ENCODE measurements around the gene CEP104.
"Not testable (repeated sequence)": the region's sequence is repeated elsewhere in the genome, so short reads cannot be mapped to it uniquely, and the experiment has no call there.

The CEP104 gene

GRCh38 chr1:3825356-3825755 lies 31.7 kb downstream of the CEP104 start:
- DNase-seq (ENCODE audit: low read depth): no peak

- no peak for DNase-seq (ENCODE audit: low read depth)
Measured at GRCh38 chr1:3824650-3825049, 32.4 kb downstream of the CEP104 start.

- DNase-seq (ENCODE audit: low read depth): no peak
Measured at GRCh38 chr1:3822421-3822820, 34.6 kb downstream of the CEP104 start.

- no peak for DNase-seq (ENCODE audit: low read depth)
Measured at GRCh38 chr1:3821908-3822307, 35.1 kb downstream of the CEP104 start.

GRCh38 chr1:3821447-3821846 lies 35.6 kb downstream of the CEP104 start:
- no peak for DNase-seq (ENCODE audit: low read depth)

GRCh38 chr1:3821004-3821403 lies 36.0 kb downstream of the CEP104 start:
- no peak for DNase-seq (ENCODE audit: low read depth)

- no peak for DNase-seq (ENCODE audit: low read depth)
Measured at GRCh38 chr1:3820316-3820715, 36.7 kb downstream of the CEP104 start.

GRCh38 chr1:3819771-3820200 lies 37.2 kb downstream of the CEP104 start:
- DNase-seq (ENCODE audit: low read depth): no peak

GRCh38 chr1:3817821-3818597 lies 39.0 kb downstream of the CEP104 start:
- DNase-seq (ENCODE audit: low read depth): no peak

- DNase-seq (ENCODE audit: low read depth): no peak
Measured at GRCh38 chr1:3817138-3817740, 39.8 kb downstream of the CEP104 start.

GRCh38 chr1:3816331-3817137 lies 40.5 kb downstream of the CEP104 start:
- DNase-seq (ENCODE audit: low read depth): no peak

GRCh38 chr1:3814771-3815561 lies 42.0 kb downstream of the CEP104 start:
- no peak for DNase-seq (ENCODE audit: low read depth)

GRCh38 chr1:3814065-3814464 lies 42.9 kb downstream of the CEP104 start:
- no peak for DNase-seq (ENCODE audit: low read depth)

GRCh38 chr1:3811595-3811911 lies 45.5 kb downstream of the CEP104 start:
- no peak for DNase-seq (ENCODE audit: low read depth)

- DNase-seq (ENCODE audit: low read depth): not testable (repeated sequence)
Measured at GRCh38 chr1:3810149-3810761, 46.8 kb downstream of the CEP104 start.

- DNase-seq (ENCODE audit: low read depth): no peak
Measured at GRCh38 chr1:3809680-3810079, 47.3 kb downstream of the CEP104 start.

GRCh38 chr1:3807769-3808168 lies 49.2 kb downstream of the CEP104 start:
- no peak for DNase-seq (ENCODE audit: low read depth)

GRCh38 chr1:3805038-3805437 lies 52.0 kb downstream of the CEP104 start:
- DNase-seq (ENCODE audit: low read depth): no peak

- DNase-seq (ENCODE audit: low read depth): not testable (repeated sequence)
Measured at GRCh38 chr1:3804627-3804944, 52.4 kb downstream of the CEP104 start.

GRCh38 chr1:3803905-3804626 lies 52.9 kb downstream of the CEP104 start:
- DNase-seq (ENCODE audit: low read depth): no peak

GRCh38 chr1:3800795-3801194 lies 56.2 kb downstream of the CEP104 start:
- not testable (repeated sequence) for DNase-seq (ENCODE audit: low read depth)

Measured in stimulated activated CD4-positive, alpha-beta T cell treated with anti-CD3 and anti-CD28 coated beads, Interleukin-2, amount 100 ng/mL, for 4 hours (primary cell).